SH-SY5Y (cell line): ENCODE data around the gene EDN2.

Source experiments
- GATA2 ChIP-seq: IDR thresholded peaks from 2 replicates; pipeline ENCODE4 v1.6.1; 2011; ENCODE audit warnings: mild to moderate bottlenecking, low read depth, low read length
- GATA3 ChIP-seq: IDR thresholded peaks from 2 replicates; pipeline ENCODE4 v1.6.1; 2011; ENCODE audit warnings: low read depth, mild to moderate bottlenecking, low read length, moderate library complexity

The EDN2 gene

GRCh38 chr1:41510531-41511238 is 26.2 kb upstream of the EDN2 start:
- no peak for TF ChIP-seq GATA2
- no peak for TF ChIP-seq GATA3

- TF ChIP-seq GATA3 (no peak), GATA2 (no peak)
Observed at GRCh38 chr1:41509270-41509671, 24.8 kb upstream of the EDN2 start.

- TF ChIP-seq GATA3: no peak
- no peak for TF ChIP-seq GATA2
Observed at GRCh38 chr1:41508290-41508689, 23.8 kb upstream of the EDN2 start.

- TF ChIP-seq GATA3 (no peak), GATA2 (no peak)
Observed at GRCh38 chr1:41507836-41508235, 23.4 kb upstream of the EDN2 start.

GRCh38 chr1:41507110-41507720 is 22.7 kb upstream of the EDN2 start:
- TF ChIP-seq GATA2 (no peak), GATA3 (no peak)

GRCh38 chr1:41504114-41505035 is 19.9 kb upstream of the EDN2 start:
- TF ChIP-seq GATA2: no peak
- no peak for TF ChIP-seq GATA3

- no peak for TF ChIP-seq GATA3
- no peak for TF ChIP-seq GATA2
Observed at GRCh38 chr1:41503538-41504113, 19.1 kb upstream of the EDN2 start.

- TF ChIP-seq GATA2 (no peak), GATA3 (no peak)
Observed at GRCh38 chr1:41502912-41503311, 18.4 kb upstream of the EDN2 start.

- TF ChIP-seq GATA3: no peak
- no peak for TF ChIP-seq GATA2
Observed at GRCh38 chr1:41501581-41501980, 17.1 kb upstream of the EDN2 start.

GRCh38 chr1:41500781-41501518 is 16.5 kb upstream of the EDN2 start:
- TF ChIP-seq GATA2 (no peak), GATA3 (no peak)

GRCh38 chr1:41500378-41500777 is 15.9 kb upstream of the EDN2 start:
- TF ChIP-seq GATA2 (no peak), GATA3 (no peak)

- TF ChIP-seq GATA2: no peak
- no peak for TF ChIP-seq GATA3
Observed at GRCh38 chr1:41499591-41499990, 15.1 kb upstream of the EDN2 start.

GRCh38 chr1:41498804-41499203 is 14.3 kb upstream of the EDN2 start:
- TF ChIP-seq GATA2 (no peak), GATA3 (no peak)

- TF ChIP-seq GATA3: no peak
- TF ChIP-seq GATA2: no peak
Observed at GRCh38 chr1:41498391-41498790, 13.9 kb upstream of the EDN2 start.
